GM18868 (cell line): ENCODE data around the gene NEUROD2.
A peak's percentile ranks its signal among the peaks of the same experiment; 100 is the strongest.

Experiments
- ATAC-seq: cut with Tn5 transposase; IDR thresholded peaks from one replicate; pipeline ENCODE4 v1.9.1; 2021; ENCODE audit warnings: mild to moderate bottlenecking, moderate library complexity; ENCODE audit not compliant: unreplicated experiment

Gene NEUROD2

GRCh38 chr17:39607851-39608130 lies at the start of gene NEUROD2:
NEUROD2 (minus strand) TSS chr17:39607920; CDS start chr17:39606599, 1,321 bp downstream.
- ATAC-seq: no peak

GRCh38 chr17:39655105-39655504 lies 47.4 kb upstream of the NEUROD2 start:
- no peak for ATAC-seq

GRCh38 chr17:39653662-39654331 lies 46.1 kb upstream of the NEUROD2 start:
- ATAC-seq: no peak

GRCh38 chr17:39653316-39653661 lies 45.6 kb upstream of the NEUROD2 start:
- ATAC-seq: no peak

- no peak for ATAC-seq
Measured at GRCh38 chr17:39652587-39653315, 45.0 kb upstream of the NEUROD2 start.

GRCh38 chr17:39651923-39652586 lies 44.3 kb upstream of the NEUROD2 start:
- no peak for ATAC-seq

- no peak for ATAC-seq
Measured at GRCh38 chr17:39650121-39650579, 42.4 kb upstream of the NEUROD2 start.

GRCh38 chr17:39648616-39649366 lies 41.1 kb upstream of the NEUROD2 start:
- no peak for ATAC-seq

- ATAC-seq: no peak
Measured at GRCh38 chr17:39647256-39647655, 39.5 kb upstream of the NEUROD2 start.

- ATAC-seq: no peak
Measured at GRCh38 chr17:39643271-39643670, 35.6 kb upstream of the NEUROD2 start.

GRCh38 chr17:39642291-39643074 lies 34.8 kb upstream of the NEUROD2 start:
- ATAC-seq: no peak

GRCh38 chr17:39641883-39642282 lies 34.2 kb upstream of the NEUROD2 start:
- no peak for ATAC-seq

GRCh38 chr17:39641097-39641496 lies 33.4 kb upstream of the NEUROD2 start:
- no peak for ATAC-seq

GRCh38 chr17:39640591-39641031 lies 32.9 kb upstream of the NEUROD2 start:
- ATAC-seq: no peak

- no peak for ATAC-seq
Measured at GRCh38 chr17:39639566-39640458, 32.1 kb upstream of the NEUROD2 start.

- no peak for ATAC-seq
Measured at GRCh38 chr17:39639043-39639442, 31.3 kb upstream of the NEUROD2 start.

- no peak for ATAC-seq
Measured at GRCh38 chr17:39638317-39638716, 30.6 kb upstream of the NEUROD2 start.

GRCh38 chr17:39636927-39637736 lies 29.4 kb upstream of the NEUROD2 start, which contains the start of gene STARD3:
STARD3 (plus strand) TSS chr17:39637144; CDS start chr17:39653532, 16,388 bp downstream.
- peak; percentile 89 for ATAC-seq

- no peak for ATAC-seq
Measured at GRCh38 chr17:39636587-39636926, 28.8 kb upstream of the NEUROD2 start.
